H1 (cell line): ENCODE measurements around the gene CR2. TPM values are rescaled to one million over a fixed set of nuclear protein-coding genes. Genes with fewer than 3 reads are reported as not detected.
A peak's percentile ranks its signal among the peaks of the same experiment; 100 is the strongest.

Source experiments
- CTCF ChIA-PET: fragments of 300-600 bp; sonication (Branson Sonifier 250); formaldehyde crosslinking; loops from one replicate; lab custom pipeline; 2021; ENCODE audit not compliant: partially characterized antibody; lab: Charles Lee
- POLR2A ChIA-PET: fragments of 300-600 bp; sonication (Branson Sonifier 250); formaldehyde crosslinking; loops from one replicate; lab custom pipeline; 2021; ENCODE audit warnings: inconsistent platforms; ENCODE audit not compliant: partially characterized antibody; lab: Charles Lee
- DNase-seq, 2 experiments: peaks; one replicate each; pipeline versions ENCODE4 v3.0.0 to v3.0.0-alpha.2; 2010 to 2022; ENCODE audit warnings: low spot score in 2 of 2, low read depth in 1 of 2, mixed read lengths in 1 of 2
- FAIRE-seq: peaks from 2 replicates; lab custom pipeline; 2011; peaks lifted over from hg19 to GRCh38; lab: Jason Lieb, UNC
- H2AFZ ChIP-seq: 2 replicates; pipeline ENCODE4 v1.8.1; 2012; ENCODE audit warnings: low read length, inconsistent platforms
- H2AK5ac ChIP-seq: 2 replicates; pipeline ENCODE4 v1.6.1; 2013; ENCODE audit warnings: low read depth, low read length
- H2BK120ac ChIP-seq: replicated peaks from 2 replicates; pipeline ENCODE3; 2013; ENCODE audit warnings: low read depth, low read length, inconsistent platforms
- H2BK12ac ChIP-seq: 2 replicates; pipeline ENCODE4 v1.6.1; 2013; ENCODE audit warnings: low read depth, low read length
- H2BK15ac ChIP-seq: 2 replicates; pipeline ENCODE4 v1.6.1; 2013; ENCODE audit warnings: low read length
- H2BK20ac ChIP-seq: 2 replicates; pipeline ENCODE4 v1.6.1; 2013; ENCODE audit warnings: low read length
- H2BK5ac ChIP-seq: 2 replicates; pipeline ENCODE4 v1.6.1; 2013; ENCODE audit warnings: low read depth, low read length
- H3K14ac ChIP-seq: 2 replicates; pipeline ENCODE4 v1.6.1; 2013; ENCODE audit warnings: inconsistent platforms; ENCODE audit not compliant: insufficient read length
- H3K18ac ChIP-seq: 2 replicates; pipeline ENCODE4 v1.6.1; 2013; ENCODE audit warnings: low read length; ENCODE audit errors: extremely low read depth
- H3K23ac ChIP-seq: 2 replicates; pipeline ENCODE4 v1.6.1; 2013; ENCODE audit warnings: inconsistent platforms; ENCODE audit not compliant: insufficient read length
- H3K23me2 ChIP-seq: 2 replicates; pipeline ENCODE4 v1.6.1; 2013; ENCODE audit warnings: low read depth, low read length
- H3K27ac ChIP-seq: 2 replicates; pipeline ENCODE4 v1.6.1; 2011; ENCODE audit warnings: low read depth, low read length, inconsistent platforms
- H3K27me3 ChIP-seq, 4 experiments: replicated peaks in 1 of 4; 1 replicate in 1 of 4; 2 replicates in 3 of 4; pipeline versions ENCODE4 v1.6.1 to v1.8.1; 2011 to 2013; ENCODE audit warnings: low read length in 3 of 4, mild to moderate bottlenecking in 3 of 4, inconsistent platforms in 2 of 4, mixed read lengths in 2 of 4, moderate library complexity in 1 of 4; ENCODE audit not compliant: control insufficient read depth in 3 of 4, insufficient read depth in 3 of 4; ENCODE audit errors: extremely low read depth in 1 of 4
- H3K36me3 ChIP-seq, 4 experiments: 2 replicates each; pipeline versions ENCODE4 v1.6.1 to v1.8.1; 2011 to 2013; ENCODE audit warnings: mild to moderate bottlenecking in 4 of 4, low read length in 3 of 4, moderate library complexity in 2 of 4, control low read depth in 1 of 4, inconsistent platforms in 1 of 4; ENCODE audit not compliant: insufficient read depth in 4 of 4, control insufficient read depth in 2 of 4
- H3K4ac ChIP-seq: replicated peaks from 2 replicates; pipeline ENCODE3; 2013; ENCODE audit warnings: low read length, low read depth, mixed read lengths, inconsistent platforms; ENCODE audit not compliant: insufficient read length
- H3K4me1 ChIP-seq, 4 experiments: replicated peaks in 1 of 4; 1 replicate in 1 of 4; 2 replicates in 3 of 4; pipeline versions ENCODE4 v1.6.1 to v1.8.1; 2011 to 2013; ENCODE audit warnings: low read length in 3 of 4, inconsistent platforms in 2 of 4, mixed read lengths in 1 of 4; ENCODE audit not compliant: insufficient read depth in 4 of 4, control insufficient read depth in 3 of 4
- H3K4me2 ChIP-seq, 2 experiments: 2 replicates each; pipeline versions ENCODE4 v1.6.1 to v1.8.1; 2011 to 2013; ENCODE audit warnings: low read depth in 2 of 2, low read length in 2 of 2, control low read depth in 1 of 2, inconsistent platforms in 1 of 2, mild to moderate bottlenecking in 1 of 2; ENCODE audit not compliant: insufficient read depth in 1 of 2
- H3K4me3 ChIP-seq, 4 experiments: fragments of 200-600, 300-600 bp in 1 of 4; sonication (generic), shearing (Covaris generic), sonication (Bioruptor Twin) in 1 of 4; 2 replicates each; pipeline versions ENCODE4 v1.5.1 to v1.8.1; 2011 to 2016; ENCODE audit warnings: low read length in 4 of 4, low read depth in 3 of 4, control low read depth in 2 of 4, inconsistent platforms in 2 of 4, mild to moderate bottlenecking in 2 of 4, mixed read lengths in 1 of 4, moderate library complexity in 1 of 4; ENCODE audit not compliant: insufficient read depth in 2 of 4; ENCODE audit errors: extremely low read depth in 1 of 4
- H3K56ac ChIP-seq: replicated peaks from 2 replicates; pipeline ENCODE3; 2013; ENCODE audit warnings: low read depth, mild to moderate bottlenecking, mixed read lengths, low read length, inconsistent platforms; ENCODE audit not compliant: insufficient read length
- H3K79me1 ChIP-seq: 2 replicates; pipeline ENCODE4 v1.6.1; 2013; ENCODE audit warnings: low read depth, low read length, control low read depth
- H3K79me2 ChIP-seq, 2 experiments: 2 replicates each; pipeline versions ENCODE4 v1.6.1 to v1.8.1; 2012 to 2013; ENCODE audit warnings: low read length in 2 of 2, mild to moderate bottlenecking in 2 of 2, inconsistent platforms in 1 of 2; ENCODE audit not compliant: insufficient read depth in 2 of 2, control insufficient read depth in 1 of 2
- H3K9ac ChIP-seq, 4 experiments: replicated peaks in 1 of 4; 1 replicate in 1 of 4; 2 replicates in 3 of 4; pipeline versions ENCODE4 v1.6.1 to v1.8.1; 2011 to 2013; ENCODE audit warnings: low read depth in 3 of 4, low read length in 3 of 4, control low read depth in 2 of 4, mild to moderate bottlenecking in 2 of 4, moderate library complexity in 2 of 4, inconsistent platforms in 1 of 4; ENCODE audit errors: extremely low read depth in 1 of 4
- H3K9me3 ChIP-seq, 2 experiments: 2 replicates each; pipeline versions ENCODE4 v1.6.1 to v1.8.1; 2012 to 2013; ENCODE audit warnings: mild to moderate bottlenecking in 2 of 2, moderate library complexity in 2 of 2, control low read depth in 1 of 2, inconsistent platforms in 1 of 2, low read depth in 1 of 2, low read length in 1 of 2, mixed read lengths in 1 of 2; ENCODE audit not compliant: insufficient read depth in 2 of 2
- H4K20me1 ChIP-seq, 2 experiments: replicated peaks in 1 of 2; 2 replicates each; pipeline versions ENCODE3 to v1.8.1; 2011 to 2013; ENCODE audit warnings: inconsistent platforms in 2 of 2, low read length in 2 of 2, mild to moderate bottlenecking in 1 of 2; ENCODE audit not compliant: insufficient read depth in 2 of 2, control insufficient read depth in 1 of 2
- H4K5ac ChIP-seq: 2 replicates; pipeline ENCODE4 v1.6.1; 2013; ENCODE audit warnings: low read length, low read depth, mixed read lengths, inconsistent platforms; ENCODE audit not compliant: insufficient read length
- H4K8ac ChIP-seq: 2 replicates; pipeline ENCODE4 v1.8.0; 2013; ENCODE audit warnings: mild to moderate bottlenecking, moderate library complexity, low read length, inconsistent platforms; ENCODE audit not compliant: insufficient read depth; ENCODE audit errors: extremely low read depth
- H4K91ac ChIP-seq: replicated peaks from 2 replicates; pipeline ENCODE3; 2013; ENCODE audit warnings: low read length, mixed read lengths, inconsistent platforms; ENCODE audit not compliant: insufficient read length
- KDM4A ChIP-seq: IDR thresholded peaks from one replicate; pipeline ENCODE4 v1.7.1; 2012; ENCODE audit warnings: low read depth, mild to moderate bottlenecking, moderate library complexity, low read length, inconsistent platforms; ENCODE audit not compliant: severe bottlenecking
- NRF1 ChIP-seq: IDR thresholded peaks from 2 replicates; pipeline ENCODE4 v1.6.1; 2011; ENCODE audit warnings: mild to moderate bottlenecking, low read depth, low read length, improper control_type of control experiment
- RBBP5 ChIP-seq: IDR thresholded peaks from 2 replicates; pipeline ENCODE4 v1.7.1; 2012; ENCODE audit warnings: low read depth, mild to moderate bottlenecking, inconsistent platforms, low read length, moderate library complexity, borderline replicate concordance
- RNF2 ChIP-seq: fragments of 200-900, 300-1000 bp; sonication (generic); IDR thresholded peaks from 2 replicates; pipeline ENCODE4 v1.7.1; 2016; ENCODE audit warnings: borderline replicate concordance, low read depth, mild to moderate bottlenecking, antibody characterized with exemption, low read length; ENCODE audit not compliant: poor library complexity, severe bottlenecking; ENCODE audit errors: missing control alignments
- SP1 ChIP-seq: IDR thresholded peaks from 2 replicates; pipeline ENCODE4 v1.6.1; 2011; ENCODE audit warnings: low read depth, low read length
- WGBS, 2 experiments: shearing (Covaris generic) in 1 of 2; methylation state at CpG; one replicate each; pipeline versions ENCODE4 v1.1.6 to v1.1.7; 2013 to 2015; ENCODE audit warnings: low lambda C conversion rate in 2 of 2, mixed read lengths in 2 of 2, inconsistent platforms in 1 of 2, low coverage in 1 of 2, missing lambda C conversion rate in 1 of 2; ENCODE audit not compliant: insufficient replicate concordance in 2 of 2, insufficient coverage in 1 of 2, insufficient read length in 1 of 2; ENCODE audit errors: extremely low coverage in 1 of 2, missing lambda C conversion rate in 1 of 2; 5-methylcytosine and 5-hydroxymethylcytosine counted together
- polyA plus RNA-seq, 7 experiments: library from polyadenylated mRNA; depleted of rRNA in 3 of 7; stranded (reverse) in 5 of 7; unstranded in 2 of 7; fragments of >200 nt in 5 of 7; fragments of 200-250 nt in 2 of 7; gene quantifications; 1 replicate in 5 of 7; 2 replicates in 1 of 7; 4 replicates in 1 of 7; pipeline versions ENCODE4 v1.2.1 to v1.2.3, GENCODE V29; 2011 to 2013; ENCODE audit warnings: missing spikeins in 2 of 7, mixed read lengths in 2 of 7
- total RNA-seq: library from RNA; stranded (reverse); fragmentation: NEBNext Ultra II Directional; extraction: Animal tissue kit (Norgen Biotek cat#: 25700); gene quantifications from 2 replicates; pipeline ENCODE4 v1.2.1, GENCODE V29; 2021

CR2 gene
- total and polyA plus RNA-seq, 2 of the 8 experiments (the other 6 are each of a cell fraction or from before 2014, with no cell fraction given) = 1.7 to 3.0 TPM

DNA sequence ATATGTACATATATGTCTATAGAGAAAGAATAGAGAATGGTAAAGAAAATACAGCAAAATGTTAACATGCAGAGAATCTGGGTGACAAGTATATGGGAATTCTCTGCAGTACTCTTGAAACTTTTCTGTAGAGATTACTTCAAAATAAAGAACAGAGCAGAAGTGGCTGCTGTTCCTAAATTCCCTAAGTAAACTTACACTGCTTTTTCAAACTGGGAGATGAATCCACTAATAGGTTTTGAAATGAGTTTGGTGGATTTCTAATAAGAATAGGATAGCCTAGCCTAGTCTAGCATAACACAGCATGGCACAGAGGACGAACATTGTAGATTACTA, 450 bp upstream of the CR2 start:
- CTCF ChIA-PET = interaction anchor here (0.8 to 1.9 kb wide), 10 partner anchors 8 to 245 kb away, joined by 3 to 7 read pairs (median 4); partner anchors contain the start of gene CR1
- H4K5ac ChIP-seq = no peak overlapping the region
- POLR2A ChIA-PET = interaction anchor here (0.7 to 1.8 kb wide), 6 partner anchors 9 to 180 kb away, joined by 3 to 5 read pairs (median 4); partner anchors contain the start of gene CR1

More for the DNA sequence above, 450 bp upstream of the CR2 start:
- H2BK120ac ChIP-seq = no peak overlapping the region
- H2BK5ac ChIP-seq = no peak overlapping the region
- no peak overlapping the region for H2BK12ac ChIP-seq
- no peaks in the 10 kb centered on the region for H4K20me1 ChIP-seq
- no peaks in the 10 kb centered on the region for H3K9me3 ChIP-seq
- DNase-seq (no peak), FAIRE-seq (no peak)
- peak overlapping the region; percentile 72 for H2AFZ ChIP-seq
- H3K27me3 ChIP-seq = peaks cover 2 to 30% (median 14%) of the 10 kb centered on the region in 4 experiments
- H3K4me2 ChIP-seq = peak overlapping the region; percentile 51 to 88
- no peaks in the 10 kb centered on the region for H3K79me2 ChIP-seq
- H3K79me1 ChIP-seq = no peaks in the 10 kb centered on the region
- H3K14ac ChIP-seq = no peak overlapping the region
- H3K23me2 ChIP-seq = peaks cover 5% of the 10 kb centered on the region; the same call in 1 of the 2 replicates
- H3K18ac ChIP-seq = no peak overlapping the region
- no peak overlapping the region for H3K23ac ChIP-seq
- no peak overlapping the region for H2AK5ac ChIP-seq
- H3K4me3 ChIP-seq = peak overlapping the region in 3 of 4 experiments; percentile 36 to 73 (median 66); a peak in 3 of 8 replicates
- H3K36me3 ChIP-seq = no peaks in the 10 kb centered on the region
- H3K4ac ChIP-seq = no peak overlapping the region
- no peak overlapping the region for H3K27ac ChIP-seq
- no peak overlapping the region for H3K9ac ChIP-seq
- no peaks in the 10 kb centered on the region for H3K4me1 ChIP-seq
- H4K8ac ChIP-seq = no peak overlapping the region
- no peak for TF ChIP-seq RBBP5
- TF ChIP-seq SP1 = no peak
- TF ChIP-seq KDM4A = no peak
- no peak for TF ChIP-seq RNF2
- no peak for TF ChIP-seq NRF1
- H4K91ac ChIP-seq = no peak overlapping the region
- H2BK20ac ChIP-seq = no peak overlapping the region
- H2BK15ac ChIP-seq = no peak overlapping the region
- H3K56ac ChIP-seq = no peak overlapping the region
- 14% methylated on average over 1 of the region's 1 CpG; no CpG with 5 or more reads in 1 of the 2 experiments for WGBS, 2 experiments
